GM21360 (cell line): ENCODE data around the gene MPG.

Experiments
- ATAC-seq: cut with Tn5 transposase; IDR thresholded peaks from one replicate; pipeline ENCODE4 v1.9.1; 2021; ENCODE audit warnings: mild to moderate bottlenecking, moderate library complexity; ENCODE audit not compliant: unreplicated experiment

Gene MPG

DNA sequence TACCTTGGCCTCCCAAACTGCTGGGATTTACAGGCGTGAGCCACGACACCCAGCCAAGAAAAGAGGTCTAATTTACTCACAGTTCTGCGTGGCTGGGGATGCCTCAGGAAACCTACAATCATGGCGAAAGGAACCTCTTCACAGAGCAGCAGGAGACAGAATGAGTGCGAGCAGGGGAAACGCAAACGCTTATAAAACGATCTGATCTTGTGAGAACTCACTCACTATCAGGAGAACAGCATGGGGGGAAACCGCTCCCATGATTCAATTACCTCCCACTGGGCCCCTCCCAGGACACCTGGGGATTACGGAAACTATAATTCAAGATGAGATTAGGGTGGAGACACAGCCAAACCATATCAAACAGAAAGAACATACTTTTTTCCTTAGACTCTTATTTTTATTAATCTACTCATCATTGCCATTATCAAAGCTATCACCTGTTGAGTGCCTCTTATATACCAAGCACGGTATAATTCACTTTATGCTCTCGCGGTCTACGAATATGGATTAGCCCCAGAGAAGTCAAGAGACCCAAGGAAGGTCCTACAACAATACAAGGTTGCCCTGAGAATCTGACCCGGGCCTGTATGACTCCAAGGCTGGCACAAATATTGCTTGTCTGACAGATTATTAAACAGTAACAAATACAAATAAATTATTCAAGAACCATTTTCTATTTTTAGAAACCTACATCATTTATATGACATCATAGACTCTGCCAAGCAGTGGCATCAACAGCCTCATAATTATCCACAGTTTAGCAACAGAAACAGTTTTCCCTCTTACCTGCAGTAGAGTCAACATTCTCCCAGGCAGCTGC lies 27.0 kb upstream of the MPG start:
- no peak for ATAC-seq

DNA sequence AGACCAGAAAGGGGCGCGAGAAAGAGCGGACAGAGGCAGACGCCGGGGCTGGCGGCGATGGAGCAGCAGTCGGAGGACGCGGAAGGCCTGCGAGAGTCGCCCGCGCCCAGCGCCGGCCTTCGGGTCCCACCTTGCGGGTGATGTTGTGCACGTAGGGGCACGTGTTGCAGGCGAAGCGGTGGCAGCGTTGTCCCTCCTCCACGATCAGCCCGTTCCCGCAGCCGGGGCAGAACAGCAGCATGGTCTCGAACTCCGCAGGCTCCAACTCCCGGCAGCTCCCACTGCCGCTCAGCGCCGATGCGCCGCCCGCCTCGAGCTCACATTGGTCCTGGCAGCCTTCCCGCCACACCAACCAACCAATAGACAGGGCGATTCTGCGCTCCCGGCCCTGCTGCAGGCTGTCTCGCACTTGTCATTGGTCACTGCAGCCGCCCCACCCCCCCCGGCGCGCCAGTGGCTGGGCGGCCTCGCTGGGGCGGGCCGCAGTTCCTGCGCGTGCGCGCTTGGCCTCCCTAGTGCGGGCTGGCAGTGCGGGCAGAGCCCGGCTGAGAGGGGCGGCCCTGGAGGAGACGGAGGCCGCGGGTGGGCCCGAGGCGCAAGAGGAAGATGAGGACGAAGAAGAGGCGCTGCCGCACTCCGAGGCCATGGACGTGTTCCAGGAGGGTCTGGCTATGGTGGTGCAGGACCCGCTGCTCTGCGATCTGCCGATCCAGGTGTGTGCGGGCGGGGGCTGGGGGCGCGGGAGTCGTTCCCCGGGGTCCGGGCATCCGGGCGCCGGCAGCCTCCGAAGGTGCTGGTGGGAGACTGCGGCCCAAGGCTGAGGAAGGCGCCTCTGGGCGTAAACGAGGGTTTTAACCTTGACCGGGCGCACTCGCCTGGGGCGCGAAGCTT lies 24.4 kb upstream of the MPG start, which contains the start of the genes POLR3K and SNRNP25:
POLR3K (minus strand) TSS at position 263 of the 891 bp plus-strand sequence; CDS start at position 241, 22 bp downstream.
SNRNP25 (plus strand) TSS at position 483 of the 891 bp plus-strand sequence; CDS start at position 672, 189 bp downstream.
- ATAC-seq: peak; percentile 91

DNA sequence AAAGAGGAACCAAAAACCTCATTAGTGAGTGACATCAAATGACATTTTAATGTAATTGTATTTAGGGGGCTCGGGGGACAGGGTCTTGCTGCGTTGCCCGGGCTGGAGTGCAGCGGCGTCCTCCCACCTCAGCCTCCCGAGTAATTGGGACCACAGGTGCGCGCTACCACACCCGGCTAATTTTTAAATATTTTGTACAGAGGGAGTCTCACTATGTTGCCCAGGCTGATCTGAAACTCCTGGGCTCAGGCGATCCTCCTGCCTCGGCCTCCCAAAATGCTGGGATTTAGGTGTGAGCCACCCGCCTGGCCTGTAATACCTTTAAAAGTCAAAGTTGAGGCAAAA lies 23.8 kb upstream of the MPG start:
- ATAC-seq: peak; percentile 1

DNA sequence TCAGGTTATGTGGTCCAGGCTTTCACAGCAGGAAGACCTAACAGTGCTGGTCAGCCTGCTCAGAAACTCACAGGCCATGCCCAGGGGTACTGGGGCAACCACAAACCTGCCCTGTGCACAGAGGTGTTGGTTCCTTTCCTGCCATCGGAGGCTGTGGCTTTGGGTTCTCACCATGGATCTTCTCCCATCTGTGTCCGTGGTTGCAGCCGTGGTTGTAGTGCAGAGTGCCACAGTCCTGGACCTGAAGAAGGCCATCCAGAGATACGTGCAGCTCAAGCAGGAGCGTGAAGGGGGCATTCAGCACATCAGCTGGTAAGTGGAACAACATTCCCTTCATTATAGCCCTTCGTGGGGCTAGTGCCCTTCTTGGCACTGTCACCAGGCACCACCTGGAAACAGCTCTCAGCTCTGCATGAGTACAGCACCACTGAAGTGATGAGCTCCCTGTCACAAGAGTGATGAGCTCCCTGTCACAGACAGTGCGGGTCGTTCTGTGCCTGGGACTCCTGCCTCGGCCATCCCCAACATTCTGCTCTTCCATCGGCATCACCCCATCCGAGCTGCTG lies 22.4 kb upstream of the MPG start:
- no peak for ATAC-seq

DNA sequence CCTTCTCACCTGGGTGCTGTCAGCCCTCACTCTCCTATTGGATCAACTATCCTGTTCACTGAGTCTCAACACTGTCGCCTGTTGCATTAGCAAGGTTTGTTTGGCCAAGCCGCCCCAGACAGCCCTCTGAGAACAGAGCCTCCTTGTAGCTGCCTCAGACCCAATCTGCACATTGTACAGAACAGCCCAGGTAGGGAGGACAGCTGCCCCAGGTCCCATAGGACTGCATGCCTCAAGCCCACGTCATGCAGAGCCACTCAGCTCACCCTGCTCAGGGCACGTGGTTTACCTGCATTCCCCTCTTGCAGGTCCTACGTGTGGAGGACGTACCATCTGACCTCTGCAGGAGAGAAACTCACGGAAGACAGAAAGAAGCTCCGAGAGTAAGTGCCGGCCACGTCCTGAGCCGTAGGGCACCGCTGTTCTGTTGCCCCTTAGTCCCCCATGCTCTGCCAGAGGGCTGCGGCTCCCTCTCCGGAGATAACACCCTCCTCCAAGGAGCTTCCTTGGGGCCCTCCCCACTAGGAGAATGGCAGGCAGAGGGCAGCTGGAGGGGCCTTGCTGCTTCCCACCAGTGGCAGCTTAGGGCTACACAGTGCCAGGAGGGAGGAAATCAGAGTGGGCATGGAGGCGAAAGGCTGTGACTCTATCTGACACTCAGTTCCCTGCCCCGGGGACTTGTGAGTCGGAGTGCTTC lies 21.6 kb upstream of the MPG start:
- ATAC-seq: no peak

DNA sequence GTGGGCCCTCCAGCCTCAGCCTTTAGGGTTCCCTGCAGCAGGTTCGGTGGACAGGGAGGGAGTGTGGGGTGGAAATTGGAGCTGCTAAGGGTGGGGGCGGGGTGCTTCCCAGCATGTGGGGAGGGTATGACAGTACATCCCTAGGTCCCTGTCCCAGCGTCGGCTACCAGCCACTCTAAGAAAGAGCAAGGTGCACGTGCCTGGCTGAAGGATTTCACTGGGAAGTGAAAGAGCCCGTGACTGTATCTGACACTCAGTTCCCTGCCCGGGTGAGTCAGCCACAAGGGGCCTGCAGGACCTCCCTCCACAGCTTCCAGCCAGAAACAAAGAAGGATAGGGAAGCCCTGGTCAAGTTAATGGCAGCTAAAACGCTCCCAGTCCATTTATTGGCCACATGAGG lies 20.3 kb upstream of the MPG start:
- ATAC-seq: no peak

DNA sequence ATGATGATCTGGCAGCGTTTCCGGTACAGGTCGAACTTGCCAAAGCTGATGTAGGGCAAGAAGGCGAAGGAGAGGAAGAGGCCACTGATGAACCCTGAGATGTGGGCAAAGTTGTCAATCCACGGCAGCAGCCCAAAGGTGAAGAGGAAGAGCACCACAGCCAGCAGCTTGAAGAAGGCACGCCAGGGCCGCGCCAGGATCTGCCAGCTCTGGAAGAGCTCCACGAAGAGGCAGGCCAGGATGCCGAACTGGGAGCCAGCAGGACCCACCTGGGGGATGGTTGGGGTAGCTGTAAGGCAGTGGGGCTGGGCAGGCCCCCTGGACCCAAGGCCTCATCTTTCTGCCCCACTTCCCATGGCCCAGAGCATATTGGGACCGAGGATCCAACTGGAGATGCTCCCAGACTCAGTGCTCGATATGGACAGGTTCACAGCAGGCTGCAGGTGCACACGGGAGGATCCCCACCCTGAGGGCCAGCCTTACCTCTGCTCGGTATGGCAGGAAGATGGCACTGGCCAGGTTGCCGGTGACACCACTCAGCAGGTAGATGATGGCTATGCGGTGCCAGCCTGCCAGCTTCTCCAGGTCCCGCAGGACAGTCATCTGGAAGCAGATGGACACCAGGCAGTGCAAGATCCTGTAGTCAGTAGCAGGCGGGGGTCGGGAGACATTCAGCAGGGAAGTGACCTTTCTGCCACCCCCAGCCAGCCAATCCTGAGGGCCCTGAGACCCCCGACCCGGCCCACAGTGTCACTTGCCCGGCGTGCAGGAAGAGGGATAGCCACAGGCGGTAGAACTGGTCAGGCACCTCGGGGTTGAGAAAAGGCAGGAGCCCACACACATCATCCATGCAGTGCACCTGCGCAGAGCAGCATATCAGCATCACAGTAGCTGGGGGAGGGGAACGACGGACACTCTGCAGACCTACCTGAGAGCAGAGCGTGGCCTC lies 19.3 kb upstream of the MPG start:
- no peak for ATAC-seq

DNA sequence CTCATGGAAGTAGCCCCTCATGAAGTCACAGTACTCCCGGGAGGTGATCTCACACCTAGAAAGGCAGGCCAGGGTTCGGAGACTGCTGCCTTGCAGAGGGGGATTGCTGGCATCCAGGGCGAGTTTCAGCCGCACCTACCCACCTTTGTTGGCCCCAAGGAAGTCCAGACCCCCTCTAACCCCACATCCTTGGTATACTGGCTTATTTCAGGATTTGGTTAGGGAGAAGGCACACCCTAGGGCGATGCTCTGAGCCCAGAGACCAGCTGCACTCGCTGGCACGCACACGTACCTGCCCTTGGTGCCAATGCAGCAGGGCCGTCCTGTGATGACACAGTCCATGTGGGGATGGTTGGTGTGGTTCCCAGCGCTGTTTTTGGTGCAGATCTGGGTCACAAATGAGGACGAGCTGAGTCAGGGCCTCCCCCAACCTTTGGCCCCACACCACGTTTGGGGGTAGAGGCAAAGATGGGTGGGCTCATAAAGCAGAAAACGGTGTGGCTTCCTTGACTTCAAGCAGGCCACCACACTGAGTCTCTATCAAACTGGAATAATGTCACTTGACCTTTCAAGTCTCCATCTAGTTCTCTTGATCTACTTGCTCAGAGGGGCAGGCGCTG lies 18.5 kb upstream of the MPG start:
- ATAC-seq: no peak

DNA sequence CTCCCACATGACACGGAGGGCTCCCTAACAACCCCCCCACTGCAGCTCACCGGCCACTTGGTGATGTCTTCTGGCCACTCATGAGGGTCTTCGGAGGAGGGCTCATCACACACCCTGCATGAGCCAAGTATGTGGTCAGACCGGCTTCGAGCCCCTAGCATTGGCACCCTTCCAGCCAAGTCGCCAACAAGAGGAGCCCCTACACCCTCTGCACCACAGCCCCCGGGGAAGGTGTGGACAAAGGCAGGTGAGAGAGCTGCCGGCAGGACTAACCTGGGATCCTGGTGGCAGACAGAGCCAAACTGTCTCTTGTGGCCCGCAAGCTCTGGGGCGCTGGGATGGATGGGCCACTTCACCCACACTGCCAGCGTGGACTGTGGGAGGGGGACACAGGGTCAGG lies 17.9 kb upstream of the MPG start:
- no peak for ATAC-seq

DNA sequence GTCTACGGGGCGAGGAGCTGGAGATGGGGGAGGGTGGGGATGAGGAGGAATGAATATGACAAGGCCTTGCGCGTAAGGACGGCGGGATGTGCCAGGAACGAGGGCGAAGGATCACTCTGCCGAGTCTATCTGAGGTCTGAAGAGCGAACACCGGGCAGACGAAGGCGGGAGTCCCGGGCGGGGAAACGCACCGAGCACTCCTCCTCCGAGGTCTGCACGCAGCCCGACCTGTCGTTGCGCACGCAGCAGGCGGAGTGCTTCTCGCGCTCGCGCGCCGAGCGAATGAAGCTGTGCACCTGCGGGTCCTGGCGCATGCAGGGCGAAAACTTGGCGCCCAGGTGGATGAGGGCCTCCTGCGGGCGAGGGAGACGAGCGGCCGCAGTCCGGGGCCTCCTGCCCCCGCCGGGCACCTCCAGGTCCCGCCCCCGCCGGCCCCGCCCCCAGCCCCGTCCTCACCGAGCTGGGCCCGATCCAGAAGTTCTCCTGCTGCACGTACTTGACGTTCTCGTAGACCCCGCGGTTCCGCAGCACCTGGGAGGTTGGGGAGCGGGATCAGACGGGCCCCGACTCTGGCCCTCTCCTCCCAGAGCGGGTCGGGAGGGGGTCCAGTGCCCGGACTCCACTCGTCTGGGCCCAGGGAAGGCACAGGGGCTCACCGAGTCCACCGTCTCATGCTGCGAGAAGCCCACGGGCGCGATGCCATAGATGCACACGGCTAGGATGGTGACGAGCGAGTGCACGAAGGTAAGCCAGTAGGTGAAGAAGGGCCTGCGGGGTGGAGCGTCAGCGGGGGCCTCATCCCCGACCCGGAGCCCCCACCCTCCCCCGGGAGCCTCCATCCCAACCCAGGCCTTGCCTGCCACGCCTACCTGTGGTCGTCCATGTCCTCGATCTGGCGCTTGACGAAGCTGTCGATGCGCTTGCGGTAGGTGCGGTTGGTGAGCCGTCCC lies 16.8 kb upstream of the MPG start:
- no peak for ATAC-seq

DNA sequence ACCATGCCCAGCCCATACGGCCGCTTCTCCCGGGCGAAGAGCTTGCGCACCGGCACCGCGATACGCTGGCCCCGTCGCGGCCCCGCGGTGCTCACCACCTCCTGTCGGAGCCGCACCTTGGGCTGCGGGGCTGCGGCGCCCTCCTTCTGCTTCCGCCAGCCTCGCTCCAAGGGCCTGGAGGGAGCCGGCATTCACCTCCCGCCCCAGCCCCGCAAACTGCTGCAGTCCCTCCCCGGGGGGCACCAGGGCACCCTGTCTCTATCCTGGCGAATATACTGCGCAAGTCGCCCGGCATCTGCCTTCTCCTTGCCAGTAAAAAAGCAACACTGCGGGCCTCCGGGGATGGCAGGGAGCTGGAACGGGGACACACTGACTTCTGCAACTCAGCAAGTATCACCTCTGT lies 16.1 kb upstream of the MPG start:
- ATAC-seq: no peak

DNA sequence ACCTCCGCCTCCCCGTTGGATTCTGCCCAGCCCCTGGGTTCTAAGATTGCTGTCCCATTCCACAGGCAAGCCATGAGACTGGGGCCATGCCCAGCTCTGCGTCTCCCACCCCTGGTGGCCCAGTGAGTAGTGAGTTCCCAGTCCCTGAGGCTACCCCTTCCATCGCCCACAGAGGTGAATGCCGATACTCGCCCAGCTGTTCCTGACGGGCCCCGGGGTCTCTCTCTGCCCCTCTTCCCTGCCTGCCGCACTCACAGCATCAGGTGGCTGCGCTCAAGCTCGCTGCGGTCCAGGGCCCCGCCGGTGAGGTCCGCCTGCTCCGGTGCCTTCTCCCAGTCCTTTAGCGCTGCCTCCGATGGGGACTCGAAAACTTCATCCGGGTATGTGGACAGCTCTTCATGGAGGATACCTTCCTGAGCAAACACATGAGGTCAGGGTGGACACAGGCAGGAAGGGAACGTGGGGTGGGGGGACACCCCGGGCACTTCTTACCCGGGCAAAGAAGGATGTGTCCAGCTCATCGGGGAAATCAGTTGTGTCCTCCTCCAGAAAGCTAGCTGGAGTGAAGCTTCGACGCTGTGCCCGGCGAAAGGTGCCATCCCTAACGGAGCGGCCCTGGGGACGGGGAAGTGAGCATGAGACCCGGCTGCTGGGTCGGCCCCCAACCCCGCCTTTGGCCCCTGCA lies 15.6 kb upstream of the MPG start:
- ATAC-seq: no peak

DNA sequence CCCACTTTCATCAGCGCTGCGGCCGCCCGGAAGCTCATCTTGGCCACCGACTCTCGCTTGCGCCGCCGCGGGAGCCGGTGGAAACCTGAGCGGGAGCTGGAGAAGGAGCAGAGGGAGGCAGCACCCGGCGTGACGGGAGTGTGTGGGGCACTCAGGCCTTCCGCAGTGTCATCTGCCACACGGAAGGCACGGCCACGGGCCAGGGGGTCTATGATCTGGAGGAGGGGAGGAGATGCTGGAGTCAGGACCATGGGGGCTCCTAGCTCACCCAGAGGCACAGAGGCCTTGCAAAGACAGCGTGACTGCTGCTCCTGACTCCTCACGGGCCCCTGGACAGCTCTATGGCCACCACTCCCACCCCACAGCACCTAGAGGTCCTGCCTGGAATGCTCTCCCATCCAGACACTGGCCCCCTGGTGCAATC lies 15.0 kb upstream of the MPG start:
- ATAC-seq: no peak

DNA sequence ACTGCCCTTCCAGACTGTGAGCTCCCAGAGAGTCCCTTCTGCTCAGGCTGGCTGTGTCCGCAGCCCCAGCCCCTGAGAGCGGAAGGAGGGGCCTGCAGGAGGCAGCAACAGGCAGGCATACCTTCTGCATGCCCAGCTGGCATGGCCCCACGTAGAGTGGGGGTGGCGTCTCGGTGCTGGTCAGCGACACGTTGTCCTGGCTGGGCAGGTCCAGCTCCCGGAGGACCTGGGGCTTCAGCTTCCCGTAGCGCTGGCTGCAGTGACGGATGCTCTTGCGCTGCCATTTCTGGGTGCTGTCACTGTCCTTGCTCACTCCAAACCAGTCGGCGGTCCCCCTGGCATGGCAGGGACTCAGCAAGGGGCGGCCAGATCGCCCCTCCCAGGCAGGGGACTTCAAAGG lies 14.6 kb upstream of the MPG start:
- ATAC-seq: no peak

DNA sequence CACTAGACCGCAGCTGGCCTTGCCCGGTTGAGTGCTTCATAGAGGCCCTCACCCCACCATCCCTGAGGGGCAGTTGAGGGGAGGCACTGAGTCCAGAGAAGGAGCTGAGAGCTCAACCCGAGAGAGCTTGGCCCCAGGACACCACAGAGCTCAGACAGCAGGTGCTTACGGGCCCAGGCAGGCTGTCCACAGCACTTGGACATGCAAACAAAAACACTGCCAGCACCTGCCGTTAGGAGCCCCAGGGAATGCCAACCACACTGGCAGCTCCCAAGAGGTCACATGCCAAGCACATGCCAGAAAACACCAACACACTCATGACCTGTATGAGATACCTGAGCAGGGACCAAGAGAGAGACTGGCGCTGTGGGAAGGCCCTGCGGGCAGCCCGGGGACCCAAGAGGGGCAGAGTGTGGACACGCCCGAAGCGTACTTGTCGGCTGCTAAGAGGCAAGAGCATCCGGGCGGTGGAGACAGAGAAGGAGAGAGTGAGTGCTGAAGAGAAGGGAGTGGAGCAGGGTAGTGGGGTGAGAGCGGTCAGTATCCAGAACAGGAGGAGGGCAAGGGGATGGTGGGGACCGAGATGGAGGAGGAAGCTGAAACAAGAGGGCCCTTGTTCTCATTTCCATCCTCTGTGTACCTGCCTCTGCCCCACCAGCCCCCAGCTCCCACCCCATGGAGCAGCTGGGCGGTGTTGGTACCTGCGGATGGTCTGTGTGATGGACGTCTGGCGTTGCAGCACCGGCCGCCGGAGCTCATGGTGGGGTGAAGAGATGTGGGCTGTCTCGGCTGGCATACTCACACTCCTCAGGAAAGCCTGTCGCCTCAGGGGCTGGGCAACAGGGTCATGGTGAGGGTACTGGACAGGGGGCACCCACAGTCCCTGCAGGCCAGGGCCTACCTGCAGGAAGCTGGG lies 13.8 kb upstream of the MPG start:
- no peak for ATAC-seq

DNA sequence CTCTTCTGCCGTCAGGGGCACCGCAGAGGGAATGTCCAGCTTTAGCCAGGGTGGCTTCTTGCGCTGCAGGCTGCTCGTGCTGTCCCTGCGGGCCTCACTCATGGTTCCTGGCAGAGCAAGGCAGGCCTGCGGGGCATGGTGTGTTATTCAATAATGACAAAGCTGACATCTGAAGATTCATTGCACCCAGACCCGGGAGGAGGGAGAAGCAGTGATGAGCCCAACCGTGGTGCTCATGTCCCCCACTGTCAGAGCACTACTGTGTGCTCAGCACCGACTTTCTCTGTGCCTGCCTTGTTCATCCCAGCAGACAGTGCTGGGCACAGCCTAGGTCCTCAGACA lies 13.1 kb upstream of the MPG start:
- no peak for ATAC-seq

DNA sequence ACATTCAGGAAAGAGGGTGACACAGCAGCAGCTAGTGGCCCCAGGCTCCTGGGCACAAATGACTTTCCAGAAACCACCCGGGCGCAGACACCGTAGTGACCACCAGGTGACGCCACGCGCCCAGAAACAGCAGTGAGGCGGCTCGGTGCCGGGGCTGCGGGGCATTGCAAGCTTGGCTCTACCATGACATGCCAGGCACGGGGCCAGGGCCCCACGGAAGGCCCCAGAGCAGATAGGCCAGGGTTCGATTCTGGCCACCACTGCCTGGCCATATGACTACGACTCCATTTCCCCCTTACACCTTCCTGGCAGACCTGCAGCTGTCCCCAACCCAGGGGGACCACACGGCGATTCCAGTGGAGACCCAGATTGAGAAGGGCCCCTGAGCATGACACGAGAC lies 12.3 kb upstream of the MPG start:
- no peak for ATAC-seq
